ENCODE measurements around the gene NFATC2.

The NFATC2 gene

DNA sequence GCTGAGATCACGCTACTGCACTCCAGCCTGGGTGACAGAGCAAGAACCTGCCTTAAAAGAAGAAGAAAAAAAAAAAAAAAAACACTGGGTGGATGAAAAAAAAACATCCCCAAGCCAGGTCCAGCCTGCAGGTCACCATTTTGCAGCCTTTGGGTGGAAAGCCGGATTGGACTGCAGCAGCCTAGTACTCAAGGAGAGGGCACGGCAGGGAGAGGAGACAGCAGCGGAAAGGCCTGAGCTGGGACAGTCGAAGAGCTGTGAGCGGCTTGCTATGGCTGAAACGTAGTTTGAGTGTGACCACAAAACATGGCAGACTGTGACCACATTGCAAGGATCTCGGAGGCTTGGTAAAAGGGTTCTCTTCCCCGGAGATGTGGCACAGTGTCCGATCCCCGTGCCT, 173.0 kb downstream of the NFATC2 start:
- DNase-seq = no peak

DNA sequence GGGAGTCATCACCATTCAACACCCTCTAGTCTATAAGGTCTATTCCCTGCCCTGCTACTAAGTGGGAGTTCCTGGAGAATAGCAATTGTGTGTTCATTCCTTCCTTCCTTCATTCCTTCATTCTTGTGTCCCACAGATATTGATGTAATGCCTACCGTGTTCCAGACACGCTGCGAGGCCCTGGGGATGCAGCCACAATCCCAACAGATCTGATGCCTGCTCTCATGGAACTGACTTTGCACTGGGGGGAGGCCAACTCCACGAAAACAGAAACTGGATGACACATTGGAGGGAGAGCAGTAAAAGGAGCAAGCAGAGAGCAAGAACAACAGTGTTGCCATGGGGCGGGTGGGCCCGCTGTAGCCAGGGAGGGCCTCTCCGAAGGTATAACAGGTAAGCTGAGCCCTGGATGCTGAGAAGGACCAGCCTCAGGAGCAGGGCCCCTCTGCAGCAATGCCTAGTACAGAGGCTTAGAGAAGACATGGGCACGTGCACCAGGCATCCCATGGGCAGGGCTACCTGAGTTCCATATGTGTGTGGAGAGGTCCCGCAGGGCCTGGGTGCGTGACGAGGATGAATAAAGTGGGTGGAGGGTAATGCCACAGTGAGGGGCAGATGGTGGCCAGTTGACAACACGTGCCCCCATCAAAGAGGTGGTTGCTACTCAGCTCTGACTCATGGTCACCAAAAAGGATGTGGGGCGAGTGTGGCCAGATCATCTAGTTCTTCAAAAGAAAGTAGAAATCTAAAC, 173.9 kb downstream of the NFATC2 start:
- no peak for DNase-seq

DNA sequence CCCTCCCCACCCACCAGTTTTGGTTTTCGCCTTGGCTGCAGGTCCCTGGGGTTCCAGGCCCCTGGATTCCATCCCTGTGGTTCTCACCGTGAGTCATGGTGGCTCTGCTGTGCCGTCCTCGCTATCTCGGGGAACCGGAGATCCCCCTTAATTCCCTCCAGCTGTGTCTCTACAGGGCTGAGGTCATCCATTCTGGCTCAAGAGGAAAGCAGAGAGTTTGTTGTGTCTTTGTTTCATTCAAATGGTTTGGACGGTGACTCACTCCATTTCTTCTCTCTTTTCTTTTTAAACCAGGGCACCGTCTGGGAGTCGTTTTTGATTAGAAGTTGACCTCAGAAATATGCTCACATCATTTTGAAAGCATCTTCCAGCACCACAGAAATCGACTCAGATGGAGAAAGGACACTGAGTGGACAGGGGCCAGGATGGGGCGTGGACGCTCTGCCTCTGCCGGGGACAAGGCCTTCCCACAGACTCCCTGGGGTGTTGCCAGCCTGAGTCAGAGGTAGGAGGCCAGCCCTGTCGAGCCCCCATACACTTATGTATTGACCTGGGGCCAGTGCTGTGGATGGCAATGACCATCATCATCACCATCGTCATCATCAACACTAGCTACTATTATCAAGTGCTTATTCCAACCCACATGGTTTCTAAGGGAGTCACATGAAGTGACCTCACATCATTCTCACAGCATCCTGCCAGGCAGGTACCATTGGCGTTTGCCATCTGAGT, 176.2 kb downstream of the NFATC2 start:
- no peak for DNase-seq

DNA sequence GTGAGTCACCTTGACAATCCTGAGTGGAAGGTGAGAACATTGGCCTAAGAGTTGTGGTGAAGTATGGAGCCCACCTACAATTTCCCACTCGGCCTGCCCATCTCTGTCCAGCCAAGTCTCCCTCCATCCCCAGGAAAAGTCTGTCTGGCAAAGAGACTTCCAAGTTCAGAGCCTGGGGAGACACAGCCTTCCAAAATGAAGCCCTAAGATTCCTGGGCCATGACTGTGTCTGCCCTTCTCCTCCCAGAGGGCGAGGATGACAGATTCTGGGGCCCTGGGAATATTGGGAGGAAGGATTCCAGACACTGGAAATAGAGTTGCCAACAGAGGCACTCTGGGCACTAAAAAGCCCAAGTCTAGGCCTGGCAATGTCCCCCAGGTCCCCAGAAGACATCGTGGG, 176.8 kb downstream of the NFATC2 start:
- no peak for DNase-seq

DNA sequence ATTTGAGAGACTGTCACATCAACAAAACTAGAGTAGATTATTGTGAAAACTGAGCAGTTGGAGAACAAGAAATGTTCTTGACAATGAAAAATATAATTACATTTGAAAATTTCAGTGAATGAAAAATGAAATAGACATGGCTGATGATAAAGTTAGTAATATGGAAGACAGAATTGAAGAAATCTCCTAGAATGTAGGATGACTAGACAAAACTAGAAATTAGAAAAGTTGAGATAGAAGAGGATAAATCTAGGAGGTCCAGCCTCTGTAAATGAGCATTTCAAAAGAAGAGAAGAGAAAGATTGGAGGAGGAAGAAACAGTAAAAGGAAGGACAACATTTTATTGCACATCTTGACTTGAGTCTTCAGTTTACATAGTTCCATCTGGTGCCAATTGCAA, 178.7 kb downstream of the NFATC2 start:
- no peak for DNase-seq

DNA sequence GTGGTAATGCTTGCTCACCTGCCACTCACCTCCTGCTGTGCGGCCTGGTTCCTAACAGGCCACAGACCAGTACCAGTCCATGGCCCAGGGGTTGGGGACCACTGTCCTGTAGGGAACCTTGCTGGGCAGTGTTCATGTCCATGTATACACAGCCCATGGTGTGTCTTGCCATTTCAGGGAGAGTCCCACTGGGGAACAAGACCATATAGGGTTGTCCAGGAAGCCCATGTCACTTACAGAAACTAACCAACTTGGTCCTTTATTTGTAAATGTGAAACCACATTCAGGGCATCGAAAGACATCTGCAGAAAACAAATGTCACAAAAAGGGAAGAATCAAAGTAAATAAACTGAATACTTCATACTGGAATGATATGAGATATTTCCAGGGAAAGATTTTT, 179.1 kb downstream of the NFATC2 start:
- no peak for DNase-seq

DNA sequence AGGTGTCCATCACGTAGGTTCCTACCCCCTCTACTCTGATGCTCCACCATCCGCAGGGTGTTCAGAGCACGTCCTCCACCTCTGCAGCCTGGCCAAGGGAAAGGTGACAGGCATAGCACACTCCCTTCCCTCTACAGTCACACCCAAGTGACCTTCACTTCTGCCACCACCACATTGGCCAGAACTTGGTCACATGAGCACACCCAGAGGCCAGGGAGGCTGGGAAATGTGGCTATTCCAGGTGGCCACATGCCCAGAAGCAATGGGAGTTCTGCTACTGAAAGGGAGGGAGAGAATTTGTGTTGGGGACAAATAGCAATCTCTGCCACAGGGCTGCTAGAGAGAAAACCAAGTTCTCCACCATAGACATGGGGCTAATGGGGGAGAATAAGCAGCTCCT, 180.3 kb downstream of the NFATC2 start:
- no peak for DNase-seq

DNA sequence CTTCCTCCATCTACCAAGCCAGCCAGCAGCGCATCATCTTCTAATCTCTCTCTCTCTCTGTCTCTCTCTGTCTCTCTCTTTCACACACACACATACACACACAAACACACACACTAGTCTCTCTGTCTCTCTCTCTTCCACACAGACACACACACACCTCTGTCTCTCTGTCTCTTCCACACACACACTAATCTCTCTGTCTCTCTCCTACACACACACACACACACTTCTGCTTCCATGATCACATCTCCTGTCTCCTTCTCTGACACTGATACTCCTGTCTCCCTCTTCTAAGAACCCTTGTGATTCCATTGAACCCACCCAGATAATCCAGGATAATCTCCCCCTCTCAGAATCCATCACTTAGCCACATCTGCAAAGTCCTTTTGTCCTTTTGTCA, 181.3 kb downstream of the NFATC2 start:
- DNase-seq = no peak

DNA sequence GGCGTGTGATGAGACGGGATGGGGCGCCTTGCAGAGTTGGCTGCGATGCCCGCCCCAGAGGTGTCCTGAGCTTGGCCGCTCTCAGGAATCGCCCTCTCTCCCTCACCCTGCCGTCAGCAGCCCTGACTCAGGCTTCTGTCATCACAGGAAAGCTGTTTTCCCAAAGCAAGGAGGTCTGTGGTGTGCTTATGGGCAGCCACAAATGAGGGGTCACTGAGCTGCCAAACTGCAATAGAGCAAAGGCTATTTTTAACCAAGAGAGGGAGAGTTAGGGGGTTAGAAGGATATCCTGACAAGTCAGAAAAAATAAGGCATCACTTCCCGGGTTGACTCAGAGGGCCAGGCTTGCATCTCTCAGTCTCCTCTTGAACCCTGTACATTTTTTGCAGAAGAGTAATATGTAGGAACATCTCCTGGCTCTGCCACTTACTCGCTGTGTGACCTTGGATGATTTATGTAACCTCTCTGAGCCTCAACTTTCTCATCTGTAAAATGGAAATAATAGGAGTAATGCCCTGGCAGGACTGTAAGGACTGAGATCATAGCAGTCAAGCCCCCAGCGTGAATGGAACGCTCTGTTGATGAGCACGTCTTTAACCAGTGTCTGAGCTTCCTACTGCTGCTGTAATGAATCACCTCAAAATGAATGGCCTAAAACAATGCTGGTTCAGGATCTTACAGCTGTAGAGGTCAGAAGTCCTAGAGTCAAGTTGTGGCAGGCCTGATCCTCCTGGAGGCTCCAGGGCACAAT, 181.9 kb downstream of the NFATC2 start:
- no peak for DNase-seq

DNA sequence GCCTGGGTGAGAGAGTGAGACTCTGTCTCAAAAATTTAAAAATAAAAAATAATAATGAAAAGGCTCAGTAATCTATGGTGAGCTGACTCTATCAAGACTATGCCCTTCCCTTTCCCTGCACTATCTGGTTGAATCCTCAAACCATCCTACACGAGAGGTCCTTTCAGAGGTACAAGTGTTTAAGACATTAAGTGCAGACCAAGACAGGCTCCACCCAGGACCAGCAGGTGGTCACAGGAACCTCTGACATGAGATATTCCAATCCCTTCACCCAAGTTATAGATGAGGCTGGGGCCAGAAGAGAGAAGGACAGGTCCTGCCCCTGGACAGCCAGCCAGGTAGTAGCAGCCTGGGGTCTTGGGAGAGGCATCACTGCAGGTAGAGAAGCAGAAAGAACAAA, 182.6 kb downstream of the NFATC2 start:
- DNase-seq = no peak

DNA sequence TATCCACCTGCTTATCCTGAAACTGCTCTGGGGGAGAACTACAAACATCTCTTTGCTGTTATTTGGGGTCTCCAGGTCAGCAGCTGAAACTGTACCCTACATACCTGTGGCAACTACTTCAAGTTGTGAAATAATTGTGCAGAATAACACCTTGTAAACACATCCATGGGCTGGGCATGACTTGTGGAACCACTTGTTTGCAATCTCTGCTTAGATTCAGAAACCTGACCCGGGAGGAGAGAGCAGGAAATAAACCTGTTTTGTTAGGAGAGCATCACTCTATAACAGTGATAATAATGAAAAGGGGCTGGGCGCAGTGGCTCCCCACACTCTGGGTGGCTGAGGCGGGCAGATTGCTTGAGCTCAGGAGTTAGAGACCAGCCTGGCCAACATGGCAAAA, 183.1 kb downstream of the NFATC2 start:
- DNase-seq = no peak

DNA sequence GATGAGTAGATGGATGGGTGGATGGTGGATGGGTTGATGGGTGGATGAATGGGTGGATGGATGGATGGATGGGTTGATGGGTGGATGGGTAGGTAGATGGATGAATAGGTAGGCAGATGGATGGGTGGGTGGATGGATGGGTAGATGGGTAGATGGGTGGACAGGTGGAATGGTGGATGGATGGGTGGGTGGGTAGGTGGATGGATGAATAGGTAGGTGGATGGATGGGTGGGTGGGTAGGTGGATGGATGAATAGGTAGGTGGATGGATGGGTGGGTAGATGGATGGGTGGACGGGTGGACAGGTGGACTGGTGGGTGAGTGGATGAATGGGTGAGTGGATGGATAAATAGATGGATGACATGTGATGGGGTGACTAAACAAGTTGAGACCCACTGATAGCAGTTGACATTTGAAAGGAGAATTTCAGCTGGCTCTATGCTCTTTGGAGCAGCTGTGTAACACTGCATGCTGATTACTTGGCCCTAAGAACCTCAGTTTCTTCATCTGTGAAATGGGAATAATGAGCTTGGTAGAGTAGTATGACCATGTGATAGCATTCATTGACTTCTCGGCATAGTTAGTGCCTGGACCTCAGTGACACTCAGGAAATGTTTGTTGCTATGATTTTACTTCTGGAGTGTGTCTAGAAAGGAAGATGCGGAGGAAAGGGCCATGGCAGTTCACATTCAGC, 184.3 kb downstream of the NFATC2 start:
- DNase-seq = no peak

DNA sequence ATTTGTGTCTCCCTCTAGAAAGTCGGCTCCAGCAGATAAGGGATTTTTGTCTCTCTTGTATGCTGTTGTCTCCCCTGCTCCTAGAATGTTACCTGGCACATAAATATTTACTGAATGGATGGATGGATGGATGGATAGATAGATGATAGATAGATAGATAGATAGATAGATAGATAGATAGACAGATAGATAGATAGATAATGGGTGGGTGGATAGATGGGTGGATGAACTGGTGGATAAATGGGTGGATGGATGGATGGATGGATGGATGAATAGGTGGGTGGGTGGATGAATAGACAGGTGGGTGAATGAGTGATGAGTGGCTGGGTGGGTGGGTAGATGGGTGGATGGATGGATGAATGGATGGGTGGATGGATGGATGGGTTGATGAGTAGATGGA, 185.0 kb downstream of the NFATC2 start:
- no peak for DNase-seq

DNA sequence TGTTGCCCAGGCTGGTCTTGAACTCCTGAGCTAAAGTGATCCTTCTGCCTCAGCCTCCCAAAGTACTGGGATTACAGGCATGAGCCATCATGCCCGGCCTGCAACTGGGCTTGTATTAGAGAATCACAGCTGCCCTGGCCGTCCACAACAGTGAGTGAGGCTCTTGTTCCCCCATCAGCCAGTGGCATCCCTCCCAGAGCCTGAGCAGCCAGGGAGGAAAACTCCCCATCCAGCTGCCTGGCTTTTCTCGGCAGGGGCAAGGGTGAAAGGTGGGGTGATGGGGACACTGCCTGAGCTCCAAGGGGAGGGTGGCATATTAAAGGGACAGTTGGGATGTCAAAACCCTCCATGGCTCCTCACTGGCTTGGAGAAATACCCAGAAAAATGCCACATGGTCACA, 185.6 kb downstream of the NFATC2 start:
- no peak for DNase-seq

DNA sequence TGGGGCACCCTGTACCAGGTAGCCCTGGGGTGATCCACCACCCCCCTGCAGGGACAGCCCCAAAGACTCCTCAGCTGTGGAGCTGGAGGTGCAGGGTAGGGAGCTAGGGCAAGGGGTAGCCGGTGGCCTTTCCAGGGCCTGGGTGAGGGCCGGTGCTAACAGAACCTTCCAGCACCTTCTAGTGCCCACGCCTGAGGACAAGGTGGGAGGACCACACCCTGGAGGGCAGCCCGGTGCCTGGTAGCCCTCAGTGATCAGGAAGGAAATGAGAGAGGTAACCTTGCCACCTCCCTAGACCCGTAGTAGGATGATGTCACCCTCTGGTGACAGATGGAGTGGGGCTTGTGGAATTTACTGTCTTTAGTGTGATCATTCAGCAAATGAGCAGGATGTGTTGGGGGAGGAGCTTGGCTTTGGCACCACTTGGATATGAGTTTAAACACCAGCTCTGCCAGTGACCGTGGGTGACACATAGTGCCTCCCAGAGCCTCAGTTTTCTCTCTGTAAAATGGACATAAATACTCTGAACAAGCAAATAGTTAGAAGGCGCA, 187.7 kb downstream of the NFATC2 start:
- DNase-seq = no peak

DNA sequence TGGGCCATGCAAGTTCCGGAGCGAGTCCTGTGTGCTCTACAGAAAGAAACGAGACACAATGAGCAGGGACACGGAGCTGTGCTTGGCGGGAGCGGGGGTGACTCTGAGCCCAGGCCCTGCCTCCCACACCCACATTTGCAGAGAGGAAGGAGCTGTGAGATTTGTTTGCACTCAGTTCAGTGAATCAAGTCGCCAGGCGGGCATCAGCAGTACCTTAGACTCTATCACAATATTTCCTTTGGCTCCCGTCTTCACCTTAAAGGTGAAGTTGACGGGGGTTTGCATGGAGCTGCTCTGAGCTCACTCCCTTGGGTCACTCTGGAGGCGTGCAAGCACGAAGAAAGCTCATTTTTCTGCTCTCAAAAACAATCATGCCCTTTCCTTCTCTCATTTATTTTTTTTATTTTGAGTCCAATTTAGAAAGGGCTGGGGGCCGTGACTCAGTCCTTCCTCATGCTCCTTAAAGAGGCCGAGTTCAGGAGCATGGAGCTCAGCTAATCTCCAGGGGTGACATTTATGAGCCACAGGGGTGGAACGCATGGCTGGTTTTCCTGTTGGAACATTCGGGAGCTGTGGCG, 188.2 kb downstream of the NFATC2 start:
- DNase-seq = no peak

DNA sequence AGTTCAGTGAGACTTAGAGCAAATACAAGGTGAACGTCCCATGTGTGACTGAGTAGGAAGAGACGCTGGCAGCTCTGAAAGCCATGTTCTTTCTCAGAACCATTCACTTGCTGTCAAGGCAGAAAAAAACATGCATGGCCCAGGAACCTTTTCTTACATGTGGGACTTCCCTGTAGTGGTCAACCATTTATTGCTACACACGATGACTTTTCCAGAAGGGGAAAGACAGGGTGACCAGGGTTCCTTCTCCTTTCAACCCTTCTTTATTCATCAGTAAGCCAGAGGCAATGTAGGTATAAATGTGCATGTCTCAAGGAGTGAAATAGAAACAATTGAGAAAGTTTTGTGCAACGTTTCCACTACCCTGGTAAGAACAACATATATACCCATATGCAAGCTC, 189.0 kb downstream of the NFATC2 start:
- no peak for DNase-seq

DNA sequence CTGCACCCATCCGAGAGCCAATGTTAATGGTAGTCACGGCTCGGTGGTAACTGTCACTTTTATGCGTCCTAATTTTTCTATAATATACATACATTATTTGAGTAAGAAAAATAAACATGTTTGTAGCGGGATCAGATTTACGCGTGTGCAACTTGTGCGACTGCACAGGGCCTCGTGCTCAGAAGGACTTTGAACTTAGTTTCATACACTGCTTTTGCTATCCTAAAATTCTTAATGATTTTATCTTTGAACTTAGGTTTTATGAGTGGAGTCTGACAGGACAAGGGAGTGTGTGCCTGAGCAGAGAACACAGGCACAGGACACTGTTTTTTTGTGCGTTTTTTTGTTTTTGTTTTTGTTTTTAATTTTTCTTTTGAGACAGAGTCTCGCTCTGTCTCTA, 189.7 kb downstream of the NFATC2 start:
- no peak for DNase-seq

DNA sequence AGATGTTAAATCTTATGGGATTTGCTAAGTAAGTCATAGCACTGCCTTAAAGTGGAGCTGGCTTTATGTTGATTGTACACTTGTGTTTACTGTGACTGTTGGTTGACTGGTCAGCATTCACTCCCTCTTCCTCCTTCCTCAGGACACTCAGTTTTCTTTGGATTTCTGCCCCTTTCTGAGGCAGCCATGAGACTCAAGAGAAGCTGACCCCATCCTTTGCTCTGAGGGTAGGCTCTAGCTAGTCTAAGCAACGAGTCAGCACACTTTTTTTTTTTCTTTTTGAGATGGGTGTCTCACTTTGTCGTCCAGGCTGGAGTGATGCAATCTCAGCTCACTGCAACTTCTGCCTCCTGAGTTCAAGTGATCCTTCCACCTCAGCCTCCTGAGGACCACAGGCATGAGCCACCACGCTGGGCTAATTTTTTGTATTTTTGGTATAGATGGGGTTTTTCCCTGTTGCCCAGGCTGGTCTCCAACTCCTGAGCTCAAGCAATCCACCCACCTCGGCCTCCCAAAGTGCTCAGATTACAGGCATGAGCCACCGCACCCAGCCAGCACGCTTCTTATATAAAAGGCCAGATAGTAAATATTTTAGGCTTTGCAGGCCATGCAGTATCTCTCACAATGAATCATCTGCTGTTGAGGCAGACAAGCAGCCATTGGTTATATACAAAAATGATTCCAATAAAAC, 191.4 kb downstream of the NFATC2 start:
- DNase-seq = no peak

DNA sequence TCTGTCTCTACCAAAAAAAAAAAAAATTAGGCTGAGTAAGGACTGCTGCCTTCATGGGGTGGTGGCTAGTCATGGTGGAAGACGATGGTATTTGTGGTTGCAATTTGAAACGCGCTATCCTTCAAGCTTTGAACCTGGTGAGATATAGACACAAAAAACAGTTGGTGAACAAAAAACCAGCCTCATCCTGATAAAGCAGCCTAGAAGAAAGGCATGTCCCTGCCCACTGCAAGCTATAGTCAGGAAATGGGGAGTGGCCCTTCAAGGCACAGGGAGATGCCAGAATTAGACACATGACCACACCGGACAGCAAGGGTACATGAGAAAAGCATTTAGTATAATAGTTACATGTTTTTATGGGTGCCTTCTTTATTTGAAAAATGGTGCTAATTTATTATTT, 193.6 kb downstream of the NFATC2 start:
- no peak for DNase-seq

DNA sequence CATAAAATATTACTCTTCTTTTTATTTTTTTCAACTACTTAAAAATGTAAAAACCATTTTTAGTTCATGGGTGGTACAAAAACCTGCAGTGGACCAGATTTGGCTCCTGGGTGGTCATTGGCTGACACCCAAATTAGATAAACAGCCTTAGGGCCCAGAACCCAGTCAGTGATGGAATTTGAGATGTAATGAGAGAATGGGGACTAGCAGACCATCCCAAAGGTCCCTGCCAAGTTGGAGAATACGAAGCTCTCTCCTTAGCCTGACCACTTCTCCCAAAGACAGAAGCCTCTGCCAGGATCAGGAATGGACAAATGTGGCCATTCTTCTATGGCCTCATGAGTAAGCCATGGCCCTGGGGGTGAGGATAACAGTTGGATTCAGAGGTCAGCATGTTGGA, 194.7 kb downstream of the NFATC2 start:
- no peak for DNase-seq

Measured in DMS53 (cell line).